GM12878 (cell line): ENCODE data around the gene PTPN20. TPM values are rescaled to one million over a fixed set of nuclear protein-coding genes. Genes with fewer than 3 reads are reported as not detected.
"Not testable (repeated sequence)": the region's sequence is repeated elsewhere in the genome, so short reads cannot be mapped to it uniquely, and the experiment has no call there.

Experiments
- ATAC-seq: fragments of 200-7000 bp; cut with Tn5 transposase; 3 replicates; pipeline ENCODE4 v1.9.1; 2020; ENCODE audit warnings: mild to moderate bottlenecking, moderate library complexity
- BruUV-seq: library from RNA; stranded (reverse); fragments of 400-500 nt; replicated peaks from 2 replicates; lab custom pipeline; 2021; lab: Mats Ljungman, UMichigan
- CTCF ChIA-PET: fragments of 300-600 bp; sonication (Branson Sonifier 250); formaldehyde crosslinking; extraction: SDS; loops from one replicate; lab custom pipeline; 2021; ENCODE audit warnings: inconsistent platforms; lab: Yijun Ruan, JAX
- POLR2A ChIA-PET: fragments of 350-600 bp; formaldehyde crosslinking; extraction: SDS; loops from one replicate; lab custom pipeline; 2021; ENCODE audit warnings: inconsistent platforms; lab: Charles Lee
- RAD21 ChIA-PET: fragments of 300-600 bp; sonication (Branson Sonifier 250); formaldehyde crosslinking; loops from one replicate; lab custom pipeline; 2023; ENCODE audit warnings: antibody characterized with exemption; ENCODE audit not compliant: unreplicated experiment; lab: Charles Lee
- SMC1A ChIA-PET: fragments of 300-600 bp; sonication (Branson Sonifier 250); formaldehyde crosslinking; loops from one replicate; lab custom pipeline; 2023; ENCODE audit not compliant: unreplicated experiment, uncharacterized antibody; lab: Charles Lee
- DNase-seq: peaks from one replicate; pipeline ENCODE4 v3.0.0-alpha.2; 2011; ENCODE audit warnings: low read depth, low spot score
- FAIRE-seq: peaks from 3 replicates; lab custom pipeline; 2011; peaks lifted over from hg19 to GRCh38; lab: Jason Lieb, UNC
- H2AFZ ChIP-seq: 2 replicates; pipeline ENCODE4 v1.6.0; 2011; ENCODE audit warnings: low read depth, low read length, control low read depth; ENCODE audit not compliant: control insufficient read depth
- H3K27ac ChIP-seq: 2 replicates; pipeline ENCODE4 v1.5.1; 2011; ENCODE audit warnings: control low read depth; ENCODE audit not compliant: control insufficient read depth, insufficient read depth
- H3K27me3 ChIP-seq, 2 experiments: replicated peaks in 1 of 2; 2 replicates each; pipeline versions ENCODE4 v1.6.0 to v1.6.1; 2011; ENCODE audit warnings: low read length in 1 of 2; ENCODE audit not compliant: control insufficient read depth in 2 of 2, insufficient read depth in 2 of 2
- H3K36me3 ChIP-seq, 2 experiments: 2 replicates each; pipeline ENCODE4 v1.5.1; 2011; ENCODE audit warnings: low read length in 1 of 2; ENCODE audit not compliant: control insufficient read depth in 2 of 2, insufficient read depth in 2 of 2
- H3K4me1 ChIP-seq: 2 replicates; pipeline ENCODE4 v1.6.1; 2011; ENCODE audit warnings: mild to moderate bottlenecking, low read length, moderate library complexity, mixed read lengths; ENCODE audit not compliant: control insufficient read depth, insufficient read depth
- H3K4me2 ChIP-seq: 2 replicates; pipeline ENCODE4 v1.6.0; 2011; ENCODE audit warnings: control low read depth; ENCODE audit not compliant: control insufficient read depth, insufficient read depth
- H3K4me3 ChIP-seq: fragments of 200-600 bp; sonication (generic); 2 replicates; pipeline ENCODE4 v1.5.1; 2016
- H3K79me2 ChIP-seq: 2 replicates; pipeline ENCODE4 v1.6.0; 2011; ENCODE audit warnings: low read length; ENCODE audit not compliant: control insufficient read depth, insufficient read depth
- H3K9ac ChIP-seq: 2 replicates; pipeline ENCODE4 v1.8.0; 2011; ENCODE audit warnings: low read length, control low read depth, mixed read lengths; ENCODE audit not compliant: control insufficient read depth, insufficient read depth
- H3K9me3 ChIP-seq: replicated peaks from 3 replicates; pipeline ENCODE4 v1.5.1; 2011; ENCODE audit warnings: mild to moderate bottlenecking, low read length; ENCODE audit not compliant: control insufficient read depth, insufficient read depth
- H4K20me1 ChIP-seq: 2 replicates; pipeline ENCODE4 v1.6.0; 2011; ENCODE audit not compliant: control insufficient read depth, insufficient read depth
- WGBS: methylation state at CpG from one replicate; pipeline ENCODE4 v1.1.6; 2016; ENCODE audit warnings: low lambda C conversion rate; ENCODE audit not compliant: insufficient replicate concordance, insufficient coverage; ENCODE audit errors: missing lambda C conversion rate; 5-methylcytosine and 5-hydroxymethylcytosine counted together
- in situ Hi-C: fragments of 300-500 bp; cut with MboI; formaldehyde crosslinking; loops from 9 replicates; pipeline ENCODE4 v1.14.3; 2018; ENCODE audit warnings: mixed read lengths
- intact Hi-C: fragments of 100-400 bp; cut with micrococcal nuclease; formaldehyde crosslinking; loops from one replicate; pipeline ENCODE4 v1.14.2; 2022; ENCODE audit not compliant: unreplicated experiment
- polyA plus RNA-seq, 11 experiments: library from polyadenylated mRNA; depleted of rRNA in 4 of 11; unstranded in 6 of 11; stranded (reverse) in 5 of 11; fragments of >200 nt; fragmentation: Nextera tagmentation in 4 of 11; fragmentation: Illumina TruSeq in 1 of 11; extraction: Ambion mirVana in 4 of 11; extraction: Trizol in 1 of 11; gene quantifications; 1 replicate in 1 of 11; 2 replicates in 10 of 11; pipeline versions ENCODE4 v1.2.1 to v1.2.3, GENCODE V29; 2011 to 2016; ENCODE audit warnings: inconsistent platforms in 2 of 11, missing spikeins in 2 of 11, low read depth in 1 of 11
- total RNA-seq, 4 experiments: library from RNA; depleted of rRNA in 3 of 4; stranded (reverse); fragments of >200 nt in 3 of 4; fragmentation: Illumina TruSeq in 1 of 4; extraction: Trizol in 1 of 4; gene quantifications; 2 replicates each; pipeline versions ENCODE4 v1.2.1 to v1.2.3, GENCODE V29; 2013 to 2021
- TF ChIP-seq, protein P1 (sequence below), 3 experiments: IDR thresholded peaks in 2 of 3; conservative IDR thresholded peaks in 1 of 3; 2 replicates each; pipeline ENCODE4 v1.5.1; 2011; ENCODE audit warnings: low read depth in 3 of 3, low read length in 3 of 3, mild to moderate bottlenecking in 3 of 3, control low read depth in 2 of 3, moderate library complexity in 2 of 3, inconsistent platforms in 1 of 3, mixed read lengths in 1 of 3; ENCODE audit not compliant: control insufficient read depth in 2 of 3, insufficient read depth in 1 of 3; ENCODE audit errors: extremely low read depth in 1 of 3

The PTPN20 gene
- total and polyA plus RNA-seq, 10 of the 15 experiments (the other 5 are each of a cell fraction or from before 2014, with no cell fraction given), result 0.04 to 3.4 (median 0.10) TPM; not detected in 4

DNA sequence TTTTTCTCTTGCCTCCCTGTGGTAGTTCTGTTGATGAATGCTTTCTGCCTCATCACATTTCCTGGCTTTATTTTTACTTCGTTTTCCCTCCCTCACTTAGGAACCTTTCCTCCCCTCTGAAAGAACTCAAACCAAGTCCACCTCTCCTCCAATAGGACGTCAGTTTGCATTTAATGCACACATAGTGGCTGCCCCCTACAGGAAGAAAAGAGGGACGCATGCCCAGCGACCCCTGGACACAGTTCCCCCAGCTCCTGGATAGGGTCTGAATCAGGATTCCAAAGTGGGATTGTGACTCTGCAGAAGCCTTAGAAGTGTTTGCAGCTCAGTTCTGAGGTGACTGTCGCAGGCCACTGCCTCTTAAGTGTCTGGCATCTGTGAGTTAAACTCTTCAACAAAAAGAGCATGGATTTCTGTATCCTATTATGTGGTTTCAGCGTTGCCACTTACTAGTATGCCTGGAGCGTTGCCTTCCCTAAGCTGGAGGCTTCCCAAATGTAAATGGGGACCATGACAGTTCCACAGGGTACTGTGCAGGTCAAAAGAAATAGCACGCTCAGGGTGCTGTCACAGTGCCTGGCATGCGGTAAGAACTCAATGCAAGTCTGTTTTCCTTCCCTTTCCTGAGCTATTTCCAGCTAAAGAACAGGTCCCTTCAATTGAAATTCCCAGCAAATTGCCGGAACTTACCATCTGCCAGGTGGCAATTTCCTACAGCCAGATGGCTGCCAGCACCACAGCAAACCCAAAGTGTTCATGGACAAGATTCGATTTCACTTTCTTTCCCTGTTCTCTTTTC, 20.2 kb upstream of the PTPN20 start:
- WGBS, result 40% methylated on average over 8 of the region's 11 CpGs
- intact Hi-C loops, H3K36me3 ChIP-seq, BruUV-seq, H3K9ac ChIP-seq, FAIRE-seq, H3K27me3 ChIP-seq, H3K9me3 ChIP-seq, H2AFZ ChIP-seq, H3K4me3 ChIP-seq, H3K27ac ChIP-seq, H3K4me1 ChIP-seq, H3K4me2 ChIP-seq, RAD21 ChIA-PET, POLR2A ChIA-PET, CTCF ChIA-PET: not testable (repeated sequence)
- ATAC-seq, result peak; percentile 78
- TF ChIP-seq, protein P1, sequence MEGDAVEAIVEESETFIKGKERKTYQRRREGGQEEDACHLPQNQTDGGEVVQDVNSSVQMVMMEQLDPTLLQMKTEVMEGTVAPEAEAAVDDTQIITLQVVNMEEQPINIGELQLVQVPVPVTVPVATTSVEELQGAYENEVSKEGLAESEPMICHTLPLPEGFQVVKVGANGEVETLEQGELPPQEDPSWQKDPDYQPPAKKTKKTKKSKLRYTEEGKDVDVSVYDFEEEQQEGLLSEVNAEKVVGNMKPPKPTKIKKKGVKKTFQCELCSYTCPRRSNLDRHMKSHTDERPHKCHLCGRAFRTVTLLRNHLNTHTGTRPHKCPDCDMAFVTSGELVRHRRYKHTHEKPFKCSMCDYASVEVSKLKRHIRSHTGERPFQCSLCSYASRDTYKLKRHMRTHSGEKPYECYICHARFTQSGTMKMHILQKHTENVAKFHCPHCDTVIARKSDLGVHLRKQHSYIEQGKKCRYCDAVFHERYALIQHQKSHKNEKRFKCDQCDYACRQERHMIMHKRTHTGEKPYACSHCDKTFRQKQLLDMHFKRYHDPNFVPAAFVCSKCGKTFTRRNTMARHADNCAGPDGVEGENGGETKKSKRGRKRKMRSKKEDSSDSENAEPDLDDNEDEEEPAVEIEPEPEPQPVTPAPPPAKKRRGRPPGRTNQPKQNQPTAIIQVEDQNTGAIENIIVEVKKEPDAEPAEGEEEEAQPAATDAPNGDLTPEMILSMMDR (IDR thresholded peaks at IDR 0.05 in 2 of 3, conservative IDR thresholded peaks at IDR 0.05 in 1 of 3; ENCODE audit: control insufficient read depth in 2 of 3, extremely low read depth in 1 of 3, insufficient read depth in 1 of 3, low read depth in 3 of 3, low read length in 3 of 3), result 0 out of 6 replicates have a peak, but pooled peaks of 1 of the 3 experiments have one; percentile 4
- TF ChIP-seq, all 136 proteins: peak for 1; not testable (repeated sequence) for 135
- H4K20me1 ChIP-seq, in situ Hi-C loops, SMC1A ChIA-PET, DNase-seq, H3K79me2 ChIP-seq: not testable (repeated sequence)

DNA sequence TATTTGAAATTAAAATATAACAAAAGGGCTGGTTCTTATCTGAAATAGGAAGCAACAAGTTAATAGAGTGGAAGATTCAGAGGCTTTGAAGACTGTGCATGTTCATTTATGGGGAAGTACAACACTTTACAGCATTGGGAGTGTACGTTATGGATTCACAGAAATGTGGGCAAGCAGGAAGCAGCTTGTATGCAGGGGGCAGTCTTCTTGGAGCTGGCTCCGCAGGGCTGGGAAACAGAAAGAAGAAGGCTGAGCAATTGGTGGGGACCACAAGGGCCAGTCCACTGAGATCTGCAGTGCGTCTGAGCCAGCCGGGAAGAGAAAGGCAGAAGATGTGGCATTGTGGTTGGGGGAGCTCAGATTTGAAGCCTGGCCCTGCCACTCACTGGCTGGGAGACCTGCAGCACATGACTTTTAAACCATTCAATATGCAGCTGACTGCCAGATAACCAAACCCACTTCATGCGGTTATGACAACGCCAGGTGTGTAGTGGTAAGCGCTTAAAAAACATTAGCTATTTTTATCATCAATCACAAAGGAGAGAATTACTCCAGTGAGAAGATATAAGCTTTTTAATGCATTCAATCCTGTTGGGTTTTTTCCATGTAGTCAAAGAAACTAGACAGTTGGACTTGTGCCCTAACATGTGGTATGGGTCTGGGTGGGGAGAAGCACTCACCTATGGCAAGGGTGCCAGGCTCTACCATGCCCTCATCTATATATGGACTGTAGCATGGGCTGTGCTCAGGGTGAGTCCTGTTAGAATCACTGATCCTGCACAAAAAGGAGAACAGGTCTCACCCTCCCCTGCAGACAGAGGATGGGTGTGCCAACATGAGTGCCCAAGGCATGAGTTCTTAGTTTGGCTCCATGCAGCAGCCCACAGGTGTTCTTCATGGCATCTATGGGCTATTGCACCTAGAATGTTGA, 14.2 kb upstream of the PTPN20 start:
- SMC1A ChIA-PET, in situ Hi-C loops, H3K27ac ChIP-seq, H3K9ac ChIP-seq, H3K79me2 ChIP-seq, DNase-seq, CTCF ChIA-PET, BruUV-seq, H4K20me1 ChIP-seq, H3K9me3 ChIP-seq, H3K4me1 ChIP-seq, H2AFZ ChIP-seq, ATAC-seq, H3K4me2 ChIP-seq, H3K36me3 ChIP-seq, H3K27me3 ChIP-seq, intact Hi-C loops, H3K4me3 ChIP-seq, RAD21 ChIA-PET, FAIRE-seq, POLR2A ChIA-PET: not testable (repeated sequence)
- whole genome bisulfite sequencing, result 4% methylated on average over 5 of the region's 7 CpGs

DNA sequence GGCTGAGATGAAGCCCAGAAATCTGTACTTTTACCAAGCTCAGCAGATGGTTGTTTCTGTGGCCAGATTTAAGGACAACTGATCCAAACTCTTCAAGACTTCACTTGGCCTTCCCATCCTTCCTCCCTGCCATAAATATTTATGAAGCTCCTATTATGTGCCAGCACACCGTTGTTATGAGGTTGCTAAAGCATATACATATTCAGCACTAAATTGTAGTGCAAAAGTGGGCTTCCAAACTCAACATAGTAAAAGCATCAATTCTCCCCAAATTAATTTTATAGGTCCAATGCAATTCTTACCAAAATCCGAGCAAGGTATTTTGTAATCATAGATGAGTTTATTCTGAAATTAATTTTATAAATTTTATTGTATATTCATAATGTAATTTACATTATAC, 10.0 kb upstream of the PTPN20 start:
- FAIRE-seq, H3K79me2 ChIP-seq, SMC1A ChIA-PET, H3K27me3 ChIP-seq, H2AFZ ChIP-seq, ATAC-seq, H3K4me3 ChIP-seq, H3K9me3 ChIP-seq, H4K20me1 ChIP-seq, CTCF ChIA-PET, DNase-seq, POLR2A ChIA-PET, in situ Hi-C loops, H3K36me3 ChIP-seq, BruUV-seq, H3K4me2 ChIP-seq, intact Hi-C loops, H3K9ac ChIP-seq, H3K4me1 ChIP-seq, H3K27ac ChIP-seq, RAD21 ChIA-PET: not testable (repeated sequence)
- WGBS, result 8% methylated on average over 2 of the region's 2 CpGs
